Activated CD4-positive, alpha-beta T cell treated with anti-CD3 and anti-CD28 coated beads for 48 hours (primary cell): Measurements from ENCODE around the gene THADA.
"Not testable (repeated sequence)": the region's sequence is repeated elsewhere in the genome, so short reads cannot be mapped to it uniquely, and the experiment has no call there.

Experiments
- DNase-seq: peaks from one replicate; pipeline ENCODE4 v3.0.0-alpha.2; 2020

THADA gene

DNA sequence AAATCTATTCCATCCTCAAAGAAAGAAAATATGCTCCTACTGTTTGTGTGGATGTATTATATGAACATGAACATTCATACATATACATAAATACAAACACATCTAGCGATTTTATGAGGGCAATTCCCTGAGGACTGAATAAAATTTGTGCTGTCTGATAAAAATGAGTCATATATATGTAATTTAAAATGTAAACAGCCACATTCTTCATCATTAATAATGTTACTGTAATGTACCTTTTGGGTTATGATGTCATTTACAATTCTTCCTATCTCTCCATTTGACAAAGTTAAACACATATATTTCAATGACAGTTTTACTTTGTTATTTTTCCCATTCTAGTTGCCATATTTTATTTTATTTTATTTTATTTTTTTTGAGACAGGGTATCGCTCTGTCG is 278.2 kb downstream of the THADA start:
- no peak for DNase-seq

DNA sequence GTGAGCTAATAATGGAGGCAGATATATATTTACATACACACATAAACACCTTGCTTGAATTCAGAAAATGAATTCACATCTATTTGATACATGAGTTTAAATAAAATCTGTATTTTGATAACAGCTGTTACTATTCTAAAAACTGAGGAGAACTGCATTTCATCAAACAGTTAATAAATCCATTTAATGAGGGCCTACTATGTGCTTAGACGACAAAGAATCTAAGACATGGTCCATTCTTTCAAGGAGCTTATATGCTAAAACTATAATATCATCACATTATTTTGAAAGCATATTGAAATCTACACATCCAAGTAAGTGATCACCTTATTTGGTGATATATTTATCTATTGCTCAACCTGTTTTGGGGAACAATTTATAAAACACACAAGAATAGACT is 278.6 kb downstream of the THADA start:
- no peak for DNase-seq

DNA sequence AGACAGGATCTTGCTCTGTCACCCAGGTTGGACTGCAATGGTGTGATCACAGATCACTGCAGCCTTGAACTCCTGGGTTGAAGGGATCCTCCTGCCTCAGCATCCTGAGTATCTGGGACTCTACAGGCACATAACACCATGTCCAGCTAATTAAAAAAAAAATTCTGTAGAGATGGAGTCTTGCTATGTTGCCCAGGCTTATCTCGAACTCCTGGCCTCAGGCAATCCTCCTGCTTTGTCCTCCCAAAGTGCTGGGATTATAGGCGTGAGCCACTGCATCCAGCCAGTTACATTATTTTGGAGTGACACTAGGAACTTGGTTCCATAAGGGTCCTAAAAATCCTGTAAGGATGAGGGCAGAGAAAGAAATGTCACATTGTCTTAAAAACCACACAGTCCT is 280.4 kb downstream of the THADA start:
- no peak for DNase-seq

DNA sequence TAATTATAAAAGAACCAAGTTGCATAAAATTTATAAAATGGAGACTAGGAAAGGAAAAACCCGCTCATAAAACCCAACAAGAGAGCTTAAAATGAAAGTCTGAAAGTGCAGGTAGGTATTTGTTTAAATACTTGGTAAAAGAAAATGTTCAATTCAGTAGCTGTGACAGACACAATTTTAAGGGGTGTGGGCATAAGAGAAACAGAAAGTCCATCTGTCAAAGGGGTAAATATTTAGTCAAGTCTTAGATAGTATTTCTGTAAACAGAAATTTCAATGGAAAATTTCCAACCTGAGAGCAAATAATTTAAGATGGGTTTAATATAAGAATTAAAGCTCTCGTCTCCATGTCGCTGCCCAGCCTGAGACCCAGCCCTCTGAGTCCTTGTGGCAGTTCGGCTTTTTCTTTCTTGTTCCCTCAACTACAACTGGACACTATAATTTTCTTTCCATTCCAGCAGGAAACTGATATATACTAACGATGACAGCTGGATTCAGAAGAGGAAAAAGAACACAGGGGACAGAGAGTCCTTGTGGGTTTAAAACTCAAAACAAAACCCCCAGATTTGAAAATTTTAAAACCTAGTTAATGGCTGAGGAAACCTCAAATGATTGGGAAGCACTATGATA is 281.4 kb downstream of the THADA start:
- DNase-seq = no peak

DNA sequence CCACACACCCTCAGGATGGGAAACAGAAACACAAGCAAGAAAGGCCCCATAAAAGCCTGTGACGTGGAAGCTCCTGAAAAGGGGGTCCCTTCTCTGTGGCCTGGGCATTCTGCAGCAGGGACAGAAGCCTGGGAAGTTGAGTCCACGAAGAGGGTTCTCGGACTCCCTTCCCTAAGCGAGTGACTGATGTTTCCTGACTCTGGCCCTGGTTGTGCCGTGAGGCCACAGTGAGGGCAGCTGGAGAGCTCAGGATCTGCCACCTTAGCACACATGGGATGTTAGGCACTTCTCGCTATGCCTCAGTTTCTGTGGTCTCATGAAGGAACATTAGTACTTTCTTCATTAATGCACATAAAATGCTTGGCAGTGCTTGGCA is 282.2 kb downstream of the THADA start:
- DNase-seq = no peak

DNA sequence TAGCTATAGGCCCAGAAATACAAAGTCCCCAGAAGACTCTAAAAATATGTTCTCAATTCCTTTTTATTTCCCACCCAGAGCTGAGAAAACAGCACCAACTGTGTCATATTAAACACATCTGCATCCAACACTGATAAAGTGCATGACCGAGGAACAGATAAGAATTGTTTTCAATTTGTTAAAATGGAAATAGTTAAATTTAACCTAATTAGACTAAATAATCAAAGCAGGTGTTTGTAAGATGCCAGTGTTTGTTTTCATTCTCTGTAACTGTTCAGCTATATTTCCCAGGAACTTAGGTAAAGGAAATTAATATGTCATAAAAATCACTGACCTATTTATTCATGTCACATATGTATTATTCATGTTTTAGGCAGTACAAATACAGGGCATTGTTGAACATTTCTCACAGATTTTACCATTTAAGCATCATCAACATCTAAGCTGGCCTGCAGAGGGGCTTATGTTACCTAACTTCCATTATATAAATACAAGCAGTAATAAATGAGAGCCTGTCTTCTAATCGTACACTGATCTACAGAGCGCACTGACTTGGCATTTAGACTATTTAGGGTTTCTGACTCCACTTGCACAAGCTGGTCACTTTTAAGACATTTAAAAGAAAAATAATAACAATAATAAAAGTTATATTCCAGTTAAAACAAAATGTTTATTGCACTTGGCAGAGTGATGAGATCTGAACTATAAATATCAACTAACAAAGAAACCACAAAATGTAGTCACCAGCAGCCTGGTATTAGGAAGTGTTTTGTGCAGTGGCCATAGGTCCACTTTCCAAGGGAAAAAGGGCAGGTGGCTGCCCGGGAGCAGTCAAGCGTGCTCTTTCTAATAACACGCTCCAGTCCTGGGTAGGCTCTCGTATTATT is 282.8 kb downstream of the THADA start:
- no peak for DNase-seq

DNA sequence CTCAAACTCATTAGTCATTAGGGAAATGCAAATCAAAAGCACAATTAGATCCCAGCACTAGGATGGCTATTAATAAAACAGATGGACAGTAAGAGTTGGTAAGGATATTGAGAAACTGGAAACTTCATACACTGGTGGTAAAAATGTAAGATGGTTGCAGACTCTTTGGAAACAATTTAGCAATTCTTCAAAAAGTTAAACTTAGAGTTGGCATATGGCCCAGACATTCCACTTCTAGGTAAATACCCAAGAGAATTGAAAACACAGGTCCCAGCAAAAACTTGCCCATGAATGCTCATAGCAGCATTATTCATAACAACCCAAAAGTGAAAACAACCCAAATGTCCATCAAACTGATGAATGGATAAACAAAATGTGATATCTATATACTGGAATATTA is 284.6 kb downstream of the THADA start:
- no peak for DNase-seq

DNA sequence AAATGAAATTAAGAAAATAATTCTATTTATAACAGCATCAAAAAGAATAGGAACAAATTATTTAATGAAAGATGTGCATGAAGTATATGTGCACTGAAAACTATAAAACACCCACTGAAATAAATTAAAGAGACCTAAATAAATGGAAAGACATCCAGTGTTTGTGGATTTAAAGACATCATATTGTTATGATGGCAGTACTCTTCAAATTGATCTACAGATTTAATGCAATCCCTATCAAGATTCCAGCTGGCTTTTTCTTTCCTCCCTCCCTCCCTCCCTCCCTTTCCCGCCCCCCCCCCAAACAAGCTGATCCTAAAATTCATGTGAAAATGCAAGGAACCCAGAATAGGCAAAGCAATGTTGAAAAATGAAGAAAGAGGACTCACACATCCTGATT is 285.9 kb downstream of the THADA start:
- no peak for DNase-seq

DNA sequence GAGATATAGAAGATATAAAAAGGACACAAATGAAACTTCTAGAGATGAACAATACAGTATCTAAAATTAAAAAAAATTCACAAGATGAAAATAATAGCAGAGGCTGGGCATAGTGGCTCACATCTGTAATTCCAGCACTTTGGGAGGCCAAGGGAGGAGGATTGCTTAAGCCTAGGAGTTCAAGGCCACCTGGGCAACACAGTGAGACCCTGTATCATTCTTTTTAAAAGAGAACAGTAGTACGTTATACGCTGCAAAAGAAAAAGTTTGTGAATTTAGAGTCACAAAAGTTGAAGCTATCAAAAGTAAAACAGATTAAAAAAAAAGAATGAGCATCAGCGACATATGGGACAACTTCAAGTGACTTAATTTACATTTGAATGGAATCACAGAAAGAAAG is 287.9 kb downstream of the THADA start:
- DNase-seq = no peak

DNA sequence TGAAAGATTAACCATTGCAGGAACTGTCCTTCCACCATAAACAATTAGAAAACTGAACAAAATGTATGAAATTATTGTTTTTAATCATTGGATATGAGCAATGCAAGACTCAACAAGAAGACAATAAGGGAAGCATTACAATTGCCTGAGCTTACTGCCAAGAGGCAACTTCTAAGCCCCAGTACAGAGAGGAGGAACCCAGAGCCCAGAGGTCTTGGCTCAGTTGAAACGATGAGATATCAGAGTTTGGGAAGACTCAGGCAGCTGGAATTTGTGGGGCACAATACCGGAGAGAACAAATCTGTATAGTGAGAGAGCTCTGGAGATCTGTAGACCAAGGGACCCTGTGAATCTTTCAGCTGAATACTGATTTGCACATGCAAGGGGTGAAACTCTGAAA is 288.8 kb downstream of the THADA start:
- no peak for DNase-seq

DNA sequence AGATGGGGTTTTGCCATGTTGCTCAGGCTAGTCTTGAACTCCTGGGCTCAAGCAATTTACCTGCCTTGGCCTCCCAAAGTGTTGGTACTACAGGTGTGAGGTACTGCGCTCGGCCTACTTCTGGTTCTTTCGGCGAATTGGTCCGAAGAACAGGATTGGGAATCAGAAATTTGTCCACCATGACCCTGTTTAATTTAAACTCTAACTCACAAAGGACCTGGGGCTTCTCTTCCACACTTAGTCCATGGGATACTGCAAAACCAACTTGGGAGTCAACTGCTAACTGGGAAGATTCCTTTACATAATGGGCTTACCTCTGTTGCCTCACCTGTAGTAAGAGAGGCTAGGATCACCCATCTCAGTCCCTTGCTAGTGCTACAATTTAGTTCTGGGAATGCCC is 289.6 kb downstream of the THADA start:
- DNase-seq = no peak

DNA sequence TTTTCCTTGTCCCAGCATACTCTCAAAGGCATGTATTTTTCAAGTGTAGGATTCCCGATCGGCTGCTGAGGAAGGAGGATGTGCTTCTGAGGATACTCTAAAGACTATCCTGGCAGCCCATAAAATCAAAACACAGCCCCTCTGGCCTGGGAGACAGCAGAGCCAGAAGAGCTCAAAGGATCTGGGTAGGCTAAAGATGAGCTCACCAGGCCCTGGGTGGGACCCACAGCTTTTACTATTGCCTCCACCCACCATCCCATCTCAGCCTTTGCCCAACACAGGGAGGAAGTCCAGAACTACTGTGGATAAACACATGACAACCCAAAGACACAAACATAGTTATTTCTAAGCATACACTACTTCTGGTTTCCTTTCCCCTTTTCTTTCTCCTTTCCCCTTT is 290.3 kb downstream of the THADA start:
- no peak for DNase-seq

DNA sequence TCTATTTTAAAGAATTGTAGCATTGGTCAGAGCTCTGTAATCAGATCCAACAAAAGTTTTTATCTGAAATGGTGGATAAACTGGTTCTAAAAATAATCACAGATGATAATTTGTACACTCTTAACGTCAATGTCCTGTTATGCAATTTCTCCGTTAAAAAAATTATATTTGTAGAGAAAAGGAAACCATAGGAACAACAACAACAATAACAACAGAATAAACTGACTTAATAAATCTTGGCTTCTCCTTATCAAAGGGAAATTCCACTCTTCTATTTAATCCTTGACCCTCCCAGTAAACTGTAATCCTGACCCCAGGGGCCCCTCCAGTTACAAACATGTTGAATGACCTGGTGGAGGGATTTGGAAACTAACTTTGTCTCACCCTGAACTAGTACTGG is 290.8 kb downstream of the THADA start:
- DNase-seq = no peak

DNA sequence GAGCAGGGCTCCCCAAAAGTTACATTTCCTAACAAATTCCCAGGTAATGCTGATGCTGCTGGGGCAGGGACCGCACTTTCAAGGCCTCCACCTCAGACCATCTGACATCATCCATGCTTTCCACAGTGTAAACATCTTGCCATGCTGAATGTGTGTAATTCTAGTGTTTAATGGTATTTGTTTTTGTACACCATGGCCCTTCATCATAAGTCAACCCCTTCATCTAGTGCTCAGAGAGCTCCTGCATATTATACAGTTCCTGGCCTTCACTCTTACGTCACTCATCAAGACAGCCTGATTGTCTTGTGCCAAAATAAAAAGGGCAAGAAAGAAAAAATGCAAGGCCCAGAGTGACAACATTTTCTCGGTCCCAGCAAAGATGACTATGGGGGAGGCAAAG is 291.9 kb downstream of the THADA start:
- DNase-seq = no peak

DNA sequence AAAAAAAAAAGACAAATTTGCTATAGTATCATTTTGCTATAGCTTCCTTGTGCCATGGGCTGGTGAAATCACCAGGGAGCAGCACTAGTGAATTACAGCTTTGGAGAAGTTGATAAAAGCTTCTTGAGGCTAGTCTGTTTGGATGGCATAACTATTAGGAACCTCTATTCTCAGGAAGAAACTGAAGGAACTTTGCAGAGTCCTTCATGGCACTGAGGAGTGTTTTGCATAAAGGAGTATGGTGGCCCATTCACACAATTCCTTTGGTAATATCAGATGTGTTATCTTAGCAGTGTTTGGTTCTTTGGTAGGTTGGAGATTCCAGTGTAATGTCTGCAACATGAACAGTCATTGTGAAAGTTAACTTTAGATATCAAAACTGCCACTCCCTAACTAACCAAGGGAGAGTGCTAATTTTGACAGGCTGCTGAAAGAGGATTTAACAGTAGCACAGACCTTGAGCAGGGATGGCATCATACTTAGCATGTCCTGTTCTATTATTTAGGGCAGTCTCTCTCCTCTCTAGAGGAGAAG is 292.8 kb downstream of the THADA start:
- no peak for DNase-seq

DNA sequence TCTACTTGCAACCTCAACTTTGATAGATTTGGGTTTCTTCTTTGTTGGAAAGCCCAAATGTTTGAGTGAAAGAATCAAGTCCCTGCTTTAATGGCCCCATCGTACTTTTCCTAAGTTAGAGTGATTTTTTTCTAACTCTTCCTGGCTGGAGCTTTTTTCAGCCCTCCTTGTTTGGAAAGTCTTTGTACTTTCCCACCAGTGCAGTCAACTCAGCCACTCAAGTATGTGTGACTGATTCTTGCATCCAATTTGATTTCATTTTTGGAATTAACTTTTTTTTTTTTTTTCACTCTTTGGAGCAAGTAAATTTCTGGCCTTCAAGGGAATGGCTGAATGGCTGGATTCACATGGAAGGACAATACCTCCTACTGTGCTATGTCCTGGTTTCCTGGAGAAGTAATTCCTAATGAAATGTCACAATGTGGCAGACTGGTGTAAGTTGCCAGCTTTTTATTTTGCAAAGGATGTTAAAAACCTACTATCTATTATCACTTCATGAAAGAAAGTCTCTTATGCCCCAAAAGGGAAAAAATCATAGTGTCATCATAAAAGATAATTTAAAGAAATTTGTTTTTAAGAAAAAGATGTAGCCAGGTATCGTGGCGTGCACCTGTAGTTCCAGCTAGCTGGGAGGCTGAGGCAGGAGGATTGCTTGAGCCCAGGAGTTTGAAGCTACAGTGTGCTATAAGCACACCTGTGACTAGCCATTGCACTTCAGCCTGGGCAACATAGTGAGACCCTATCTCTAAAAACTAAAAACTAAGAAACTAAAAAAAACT is 293.5 kb downstream of the THADA start:
- no peak for DNase-seq

DNA sequence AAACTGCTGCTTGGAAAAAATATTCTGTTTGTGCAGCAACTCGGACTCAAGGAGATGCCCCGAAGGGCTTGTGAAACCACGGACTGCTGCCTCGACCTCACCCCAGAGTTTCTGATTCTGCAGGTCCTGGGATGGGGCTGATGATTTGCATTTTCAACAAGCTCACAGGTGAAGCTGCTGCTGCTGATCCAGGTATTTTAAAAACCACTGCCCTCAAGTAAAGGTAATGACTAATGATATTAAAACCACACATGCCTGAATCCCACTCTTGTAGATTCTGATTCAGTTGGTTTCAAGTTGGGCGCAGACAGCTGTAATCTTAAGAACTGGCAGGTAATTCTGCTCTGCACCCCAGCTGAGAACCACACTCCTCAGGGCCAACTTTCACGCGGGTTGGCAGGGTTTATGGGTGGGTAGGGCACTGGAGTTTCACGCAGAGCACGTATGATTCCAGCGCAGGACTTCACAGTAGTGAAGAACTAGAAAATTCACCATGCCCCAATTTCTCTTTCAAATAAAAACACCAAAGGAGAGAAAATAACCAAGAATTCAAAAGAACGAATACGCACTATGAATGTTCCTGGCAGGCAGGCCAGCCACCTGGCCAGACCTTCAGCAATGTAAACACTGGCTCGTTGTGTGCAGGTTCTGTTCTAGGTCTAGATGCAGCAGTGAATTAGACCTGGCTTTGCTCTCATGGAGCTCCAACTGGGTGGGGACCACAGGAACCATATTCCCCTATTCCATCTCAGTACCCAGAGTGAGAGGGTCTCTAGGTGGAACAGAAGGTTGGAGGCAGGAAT is 294.9 kb downstream of the THADA start:
- DNase-seq = no peak

DNA sequence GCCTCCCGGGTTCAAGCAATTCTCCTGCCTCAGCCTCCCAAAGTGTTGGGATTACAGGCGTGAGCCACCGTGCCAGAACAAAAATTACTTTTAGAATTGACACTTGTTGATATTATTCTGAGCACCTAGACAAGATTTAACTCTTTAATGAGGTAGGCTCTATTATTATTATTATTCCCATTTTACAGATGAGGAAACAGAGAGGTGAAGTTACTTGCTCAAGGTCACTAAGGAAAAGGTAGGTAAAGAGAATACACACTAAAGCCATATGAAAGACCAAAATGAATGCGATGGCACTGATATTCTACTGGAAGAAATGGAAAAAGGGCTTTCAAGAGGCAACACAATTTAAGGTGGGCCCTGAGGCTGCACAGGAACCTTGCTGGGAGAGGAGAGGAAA is 295.6 kb downstream of the THADA start:
- DNase-seq = no peak

DNA sequence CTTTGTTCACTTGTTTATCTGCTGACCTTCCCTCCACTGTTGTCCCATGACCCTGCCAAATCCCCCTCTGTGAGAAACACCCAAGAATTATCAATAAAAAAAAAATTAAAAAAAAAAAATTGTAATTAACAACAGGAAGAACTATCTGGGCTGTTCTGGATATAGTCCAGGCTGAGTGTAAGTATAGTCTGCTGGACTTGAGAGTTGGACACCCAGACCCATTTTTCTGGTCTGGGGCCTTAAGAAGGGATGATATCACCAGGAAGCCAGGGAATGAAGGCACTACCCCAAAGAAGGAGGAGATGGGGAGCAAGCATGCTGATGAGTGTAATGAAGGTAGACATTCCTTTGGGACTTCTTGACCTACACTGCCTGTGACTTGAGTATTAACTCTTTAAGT is 297.3 kb downstream of the THADA start:
- DNase-seq = no peak

DNA sequence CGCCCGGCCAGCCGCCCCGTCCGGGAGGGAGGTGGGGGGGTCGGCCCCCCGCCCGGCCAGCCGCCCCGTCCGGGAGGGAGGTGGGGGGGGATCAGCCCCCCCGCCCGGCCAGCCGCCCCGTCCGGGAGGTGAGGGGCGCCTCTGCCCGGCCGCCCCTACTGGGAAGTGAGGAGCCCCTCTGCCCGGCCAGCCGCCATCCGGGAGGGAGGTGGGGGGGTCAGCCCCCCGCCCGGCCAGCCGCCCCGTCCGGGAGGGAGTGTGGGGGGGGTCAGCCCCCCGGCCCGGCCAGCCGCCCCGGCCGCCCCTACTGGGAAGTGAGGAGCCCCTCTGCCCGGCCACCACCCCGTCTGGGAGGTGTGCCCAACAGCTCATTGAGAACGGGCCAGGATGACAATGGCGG is 298.1 kb downstream of the THADA start:
- not testable (repeated sequence) for DNase-seq

DNA sequence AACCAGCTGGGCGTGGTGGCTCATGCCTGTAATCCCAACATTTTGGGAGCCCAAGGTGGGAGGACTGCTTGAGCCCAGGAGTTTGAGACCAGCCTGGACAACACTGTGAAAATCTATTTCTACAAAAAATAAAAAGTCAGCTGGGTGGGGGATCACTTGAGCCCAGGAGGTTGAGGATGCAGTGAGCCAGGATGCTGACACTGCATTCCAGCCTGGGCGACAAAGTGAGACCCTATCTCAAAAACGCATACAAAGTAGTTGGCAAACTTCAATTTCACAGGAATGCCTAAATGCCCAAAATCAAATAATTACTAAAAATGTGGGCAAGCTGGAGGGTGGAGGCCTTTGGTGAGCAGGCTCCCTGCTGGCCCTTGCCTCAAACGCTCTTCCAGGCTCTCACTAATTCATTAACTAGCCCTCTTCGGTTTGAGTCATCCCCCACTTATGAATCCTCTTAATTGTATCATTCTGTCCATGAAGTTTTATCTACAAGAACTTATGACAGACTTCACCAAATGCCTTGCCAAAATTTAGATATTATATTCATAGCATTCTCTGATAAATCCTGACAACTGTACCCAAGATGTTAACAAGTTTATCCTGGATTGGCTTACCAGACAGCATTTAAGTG is 300.8 kb downstream of the THADA start:
- DNase-seq = no peak
